OCI-LY7 (cell line): Measurements from ENCODE around the gene PLA2G4E. TPM values are rescaled to one million over a fixed set of nuclear protein-coding genes. Genes with fewer than 3 reads are reported as not detected.

Experiments
- BruUV-seq: library from RNA; stranded (reverse); fragments of 400-500 nt; replicated peaks from 2 replicates; lab custom pipeline; 2021; lab: Mats Ljungman, UMichigan
- CTCF ChIA-PET: fragments of 300-600 bp; sonication (Branson Sonifier 250); formaldehyde crosslinking; loops from one replicate; lab custom pipeline; 2022; ENCODE audit warnings: antibody characterized with exemption; ENCODE audit not compliant: unreplicated experiment; lab: Charles Lee
- POLR2A ChIA-PET: fragments of 300-600 bp; sonication (Branson Sonifier 250); formaldehyde crosslinking; loops from one replicate; lab custom pipeline; 2022; ENCODE audit warnings: antibody characterized with exemption; lab: Charles Lee
- DNase-seq: peaks from one replicate; pipeline ENCODE4 v3.0.0-alpha.2; 2015; ENCODE audit warnings: low spot score
- H2AFZ ChIP-seq: fragments of 200-600 bp; sonication (generic), shearing (Covaris generic); 2 replicates; pipeline ENCODE4 v1.6.1; 2014; ENCODE audit warnings: mild to moderate bottlenecking, antibody characterized with exemption, low read length, moderate library complexity
- H3K27ac ChIP-seq: fragments of 200-600 bp; sonication (generic); 2 replicates; pipeline ENCODE4 v1.5.1; 2014; ENCODE audit warnings: mixed run types, low read depth, mild to moderate bottlenecking, moderate library complexity, low read length, inconsistent platforms; ENCODE audit not compliant: poor library complexity, severe bottlenecking
- H3K36me3 ChIP-seq: fragments of 200-600 bp; sonication (generic); 2 replicates; pipeline ENCODE4 v1.6.1; 2014; ENCODE audit warnings: mild to moderate bottlenecking, antibody characterized with exemption, low read length, moderate library complexity, mixed read lengths; ENCODE audit not compliant: insufficient read depth
- H3K4me1 ChIP-seq: fragments of 200-600 bp; sonication (generic); 2 replicates; pipeline ENCODE4 v1.5.1; 2014; ENCODE audit warnings: mild to moderate bottlenecking, low read length; ENCODE audit not compliant: insufficient read depth, poor library complexity, severe bottlenecking
- H3K4me2 ChIP-seq: fragments of 200-600 bp; sonication (generic); 2 replicates; pipeline ENCODE4 v1.6.1; 2014; ENCODE audit warnings: mild to moderate bottlenecking, low read length
- H3K4me3 ChIP-seq: fragments of 200-600 bp; sonication (generic); 2 replicates; pipeline ENCODE4 v1.5.1; 2014; ENCODE audit warnings: mild to moderate bottlenecking, low read depth, low read length; ENCODE audit not compliant: poor library complexity, severe bottlenecking
- H3K79me2 ChIP-seq: fragments of 200-600 bp; sonication (generic); 2 replicates; pipeline ENCODE4 v1.6.1; 2016; ENCODE audit warnings: low read depth, mild to moderate bottlenecking, low read length, moderate library complexity, mixed read lengths; ENCODE audit not compliant: insufficient read depth
- H3K9me2 ChIP-seq: fragments of 200-600 bp; sonication (generic); 2 replicates; pipeline ENCODE4 v1.6.1; 2016; ENCODE audit warnings: mild to moderate bottlenecking, low read length, mixed read lengths; ENCODE audit not compliant: insufficient read depth
- H3K9me3 ChIP-seq: fragments of 200-600 bp; sonication (generic); 2 replicates; pipeline ENCODE4 v1.6.1; 2014; ENCODE audit warnings: mild to moderate bottlenecking, mixed run types, low read length, mixed read lengths
- H4K20me1 ChIP-seq: fragments of 200-600 bp; sonication (generic); 2 replicates; pipeline ENCODE4 v1.6.1; 2014; ENCODE audit warnings: mild to moderate bottlenecking, antibody characterized with exemption, low read length, moderate library complexity, mixed read lengths; ENCODE audit not compliant: insufficient read depth
- EZH2phosphoT487 ChIP-seq: fragments of 200-600 bp; sonication (generic); IDR thresholded peaks from 2 replicates; pipeline ENCODE4 v1.6.1; 2018; ENCODE audit warnings: low read depth, borderline replicate concordance, mild to moderate bottlenecking, mixed run types, antibody characterized with exemption, low read length, moderate library complexity, mixed read lengths
- intact Hi-C: fragments of 100-400 bp; cut with micrococcal nuclease; formaldehyde crosslinking; loops from one replicate; pipeline ENCODE4 v1.10.0; 2022; ENCODE audit not compliant: unreplicated experiment
- total RNA-seq, 2 experiments: library from RNA; depleted of rRNA in 1 of 2; stranded (reverse); fragments of >200 nt in 1 of 2; shearing (Covaris generic) in 1 of 2; gene quantifications; 2 replicates each; pipeline ENCODE4 v1.2.3, GENCODE V29; 2014 to 2022
- TF ChIP-seq, protein P1 (sequence below): fragments of 200-600 bp; sonication (generic); conservative IDR thresholded peaks from 2 replicates; pipeline ENCODE4 v1.5.1; 2014; ENCODE audit warnings: mild to moderate bottlenecking, antibody characterized with exemption, low read length, moderate library complexity, mixed read lengths

PLA2G4E gene
- total RNA-seq, 2 experiments from 2014 or later: not detected

DNA sequence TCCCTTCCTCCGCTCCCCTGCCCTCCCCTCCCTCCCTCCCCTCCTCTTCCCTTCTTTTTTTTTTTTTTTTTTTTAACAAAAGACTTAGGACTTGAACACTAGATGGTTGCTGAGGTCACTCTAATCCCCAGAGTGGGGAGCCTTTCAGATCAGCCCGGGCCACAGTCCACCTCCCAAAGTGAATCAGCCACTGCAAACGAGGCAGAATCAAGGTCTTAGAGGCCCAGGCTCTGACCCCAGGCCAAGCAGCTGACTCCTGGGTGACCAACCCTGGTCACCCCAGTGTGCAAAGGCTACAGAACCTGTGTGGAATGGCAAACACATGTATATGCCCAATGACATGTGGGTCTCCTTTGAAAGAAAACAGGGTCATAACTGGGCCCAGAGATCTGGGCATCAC lies 30.2 kb downstream of the PLA2G4E start:
- Histone ChIP-seq H4K20me1 (no peaks in the 10 kb centered on the region), H3K9me3 (no peaks in the 10 kb centered on the region), H2AFZ (no peak overlapping the region), H3K4me3 (no peak overlapping the region), H3K27ac (no peak overlapping the region), H3K9me2 (no peaks in the 10 kb centered on the region), H3K4me2 (no peak overlapping the region), H3K4me1 (no peaks in the 10 kb centered on the region), H3K79me2 (no peaks in the 10 kb centered on the region), H3K36me3 (no peaks in the 10 kb centered on the region)
- intact Hi-C loops: no loop called here
- BruUV-seq: no TSS peak
- ChIA-PET CTCF (interaction anchor here (1.6 kb wide), 1 partner anchor 66 kb away, joined by 4 read pairs; no protein-coding TSS in a partner anchor), POLR2A (interaction anchor here (0.7 to 1.0 kb wide), 3 partner anchors 45 to 188 kb away, joined by 3 to 9 read pairs (median 4); no protein-coding TSS in a partner anchor)
- TF ChIP-seq EZH2phosphoT487: no peak
- TF ChIP-seq, protein P1, sequence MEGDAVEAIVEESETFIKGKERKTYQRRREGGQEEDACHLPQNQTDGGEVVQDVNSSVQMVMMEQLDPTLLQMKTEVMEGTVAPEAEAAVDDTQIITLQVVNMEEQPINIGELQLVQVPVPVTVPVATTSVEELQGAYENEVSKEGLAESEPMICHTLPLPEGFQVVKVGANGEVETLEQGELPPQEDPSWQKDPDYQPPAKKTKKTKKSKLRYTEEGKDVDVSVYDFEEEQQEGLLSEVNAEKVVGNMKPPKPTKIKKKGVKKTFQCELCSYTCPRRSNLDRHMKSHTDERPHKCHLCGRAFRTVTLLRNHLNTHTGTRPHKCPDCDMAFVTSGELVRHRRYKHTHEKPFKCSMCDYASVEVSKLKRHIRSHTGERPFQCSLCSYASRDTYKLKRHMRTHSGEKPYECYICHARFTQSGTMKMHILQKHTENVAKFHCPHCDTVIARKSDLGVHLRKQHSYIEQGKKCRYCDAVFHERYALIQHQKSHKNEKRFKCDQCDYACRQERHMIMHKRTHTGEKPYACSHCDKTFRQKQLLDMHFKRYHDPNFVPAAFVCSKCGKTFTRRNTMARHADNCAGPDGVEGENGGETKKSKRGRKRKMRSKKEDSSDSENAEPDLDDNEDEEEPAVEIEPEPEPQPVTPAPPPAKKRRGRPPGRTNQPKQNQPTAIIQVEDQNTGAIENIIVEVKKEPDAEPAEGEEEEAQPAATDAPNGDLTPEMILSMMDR: no peak
- no peak for DNase-seq

DNA sequence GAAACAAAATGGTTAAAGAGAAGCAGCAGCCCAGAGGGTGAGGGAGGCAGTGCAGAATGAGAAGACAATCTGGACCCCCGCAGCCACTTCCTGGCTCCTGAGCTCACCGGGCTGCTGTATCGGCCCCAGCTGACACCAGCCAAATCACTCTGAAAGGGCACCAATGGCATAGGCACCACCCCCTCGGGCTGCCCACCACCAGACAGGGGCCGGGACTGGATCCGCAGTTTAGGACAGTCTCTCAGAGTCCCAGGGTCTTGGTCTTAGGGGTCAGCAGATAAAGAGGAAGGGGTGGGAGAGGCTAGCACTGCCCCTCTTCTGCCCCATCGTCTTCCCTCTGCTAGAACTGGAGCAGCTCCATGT lies 30.6 kb downstream of the PLA2G4E start:
- CTCF ChIA-PET: interaction anchor here (0.8 to 1.6 kb wide), 2 partner anchors 67 to 84 kb away, joined by 3 to 4 read pairs; no protein-coding TSS in a partner anchor
- Histone ChIP-seq H2AFZ (no peak overlapping the region), H4K20me1 (no peaks in the 10 kb centered on the region), H3K4me2 (no peak overlapping the region), H3K36me3 (no peaks in the 10 kb centered on the region), H3K4me1 (no peaks in the 10 kb centered on the region), H3K79me2 (no peaks in the 10 kb centered on the region), H3K9me3 (no peaks in the 10 kb centered on the region), H3K9me2 (no peaks in the 10 kb centered on the region), H3K4me3 (no peak overlapping the region), H3K27ac (no peak overlapping the region)
- TF ChIP-seq EZH2phosphoT487: no peak
- TF ChIP-seq, protein P1: no peak
- no TSS peak for BruUV-seq
- DNase-seq: peak; percentile 7
- intact Hi-C loops: no loop called here
- POLR2A ChIA-PET: interaction anchor here (0.7 to 1.0 kb wide), 3 partner anchors 45 to 187 kb away, joined by 3 to 9 read pairs (median 4); no protein-coding TSS in a partner anchor

DNA sequence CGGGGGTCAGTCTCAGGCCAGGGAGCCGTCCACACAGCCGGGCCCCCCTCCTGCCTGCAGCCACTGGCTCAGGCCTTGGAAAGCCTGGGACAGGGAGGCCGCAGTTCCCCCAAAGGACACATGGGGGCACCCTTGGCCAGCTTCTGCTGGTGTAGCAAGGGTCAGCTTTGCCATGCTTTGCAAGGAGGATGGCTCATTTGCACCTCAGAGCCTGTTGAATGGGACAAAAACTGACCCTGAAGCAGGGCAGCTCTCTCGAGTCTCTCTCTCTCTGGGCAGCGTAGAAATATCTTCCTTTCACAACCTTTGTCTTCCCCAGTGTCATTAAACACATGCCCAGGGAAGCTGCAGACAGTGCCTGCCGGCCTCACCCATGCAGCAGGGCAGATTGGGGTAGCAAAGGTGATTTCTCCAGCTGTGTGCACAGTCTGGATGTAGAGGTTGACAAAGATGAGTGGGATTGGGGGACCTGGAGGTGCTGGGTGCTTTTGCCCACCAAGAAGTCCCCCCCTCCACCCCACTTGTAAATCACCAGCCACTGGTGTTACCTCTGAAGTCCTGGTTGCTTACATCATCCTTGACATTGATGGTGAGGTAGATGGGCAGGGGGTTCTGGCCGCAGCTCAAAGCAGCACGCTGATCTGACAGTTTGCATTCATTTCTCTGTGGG lies 31.1 kb downstream of the PLA2G4E start:
- no peak overlapping the region for H3K4me3 ChIP-seq
- no peaks in the 10 kb centered on the region for H3K9me3 ChIP-seq
- no peak overlapping the region for H2AFZ ChIP-seq
- CTCF ChIA-PET: interaction anchor here (0.8 to 1.6 kb wide), 3 partner anchors 67 to 85 kb away, joined by 3 to 4 read pairs (median 3); no protein-coding TSS in a partner anchor
- intact Hi-C loops: loop anchor here (1.0 kb wide), 3 partner anchors 70 to 148 kb away; no protein-coding TSS in a partner anchor
- no peaks in the 10 kb centered on the region for H3K9me2 ChIP-seq
- H3K4me2 ChIP-seq: no peak overlapping the region
- H3K36me3 ChIP-seq: no peaks in the 10 kb centered on the region
- H4K20me1 ChIP-seq: no peaks in the 10 kb centered on the region
- H3K79me2 ChIP-seq: no peaks in the 10 kb centered on the region
- POLR2A ChIA-PET: interaction anchor here (0.5 to 1.5 kb wide), 5 partner anchors 17 to 411 kb away, joined by 3 to 9 read pairs (median 3); partner anchors contain the start of gene EHD4
- no TSS peak for BruUV-seq
- DNase-seq: peak; percentile 77
- H3K4me1 ChIP-seq: no peaks in the 10 kb centered on the region
- TF ChIP-seq, protein P1: peak; percentile 90
- no peak for TF ChIP-seq EZH2phosphoT487
- H3K27ac ChIP-seq: no peak overlapping the region
